HG03571 (cell line): ENCODE measurements around the gene MARK2.
A peak's percentile ranks its signal among the peaks of the same experiment; 100 is the strongest.
"Not testable (repeated sequence)": the region's sequence is repeated elsewhere in the genome, so short reads cannot be mapped to it uniquely, and the experiment has no call there.

ENCODE experiments used
- ATAC-seq: cut with Tn5 transposase; IDR thresholded peaks from one replicate; pipeline ENCODE4 v1.9.1; 2021; ENCODE audit not compliant: unreplicated experiment

MARK2 gene

DNA sequence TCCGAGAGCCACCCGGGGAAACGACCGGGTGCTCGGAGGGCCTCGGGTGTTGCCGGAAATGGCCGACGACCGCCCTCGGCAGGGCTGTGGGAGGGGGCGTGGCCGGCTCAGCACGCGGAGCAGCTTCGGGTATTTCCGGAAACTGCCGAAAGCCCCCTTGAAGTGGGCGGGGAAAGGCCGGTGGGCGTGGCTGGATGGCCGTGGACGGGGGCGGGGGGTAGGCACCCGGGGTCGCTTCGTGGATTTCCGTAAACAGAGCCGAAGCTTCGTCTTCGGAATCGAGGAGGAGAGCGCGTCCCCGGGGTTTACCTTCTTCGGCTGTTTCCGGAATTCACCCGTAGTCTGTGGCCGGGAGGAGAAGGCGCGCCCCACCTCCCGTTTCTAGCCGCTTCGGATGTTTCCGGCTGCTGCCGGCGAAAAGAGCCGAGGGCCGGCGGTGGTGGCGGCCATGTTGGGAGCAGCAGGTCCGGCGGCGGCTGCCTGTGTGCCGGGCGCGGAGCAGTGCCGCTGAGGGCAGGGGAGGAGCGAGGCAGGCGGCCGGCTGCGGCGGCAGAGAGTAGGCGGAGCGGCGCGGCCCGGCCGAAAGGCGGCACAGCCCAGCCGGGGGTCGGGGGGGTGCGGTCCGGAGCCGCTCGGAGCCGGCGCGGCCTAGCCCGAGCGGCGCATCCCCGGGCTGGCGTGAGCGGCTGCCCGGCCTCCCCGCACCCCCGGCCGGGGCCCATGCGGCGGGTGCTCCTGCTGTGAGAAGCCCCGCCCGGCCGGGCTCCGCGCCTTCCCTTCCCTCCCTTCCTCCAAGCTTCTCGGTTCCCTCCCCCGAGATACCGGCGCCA is at the start of gene MARK2:
MARK2 (plus strand) TSS at position 433 of the 830 bp plus-strand sequence; CDS start at position 830, 397 bp downstream.
- peak; percentile 81 for ATAC-seq

GRCh38 chr11:63791495-63792167 is 47.3 kb upstream of the MARK2 start:
- ATAC-seq, result no peak

GRCh38 chr11:63793161-63793560 is 45.7 kb upstream of the MARK2 start:
- ATAC-seq, result no peak

- no peak for ATAC-seq
Measured at GRCh38 chr11:63795066-63795465, 43.8 kb upstream of the MARK2 start.

GRCh38 chr11:63800921-63801320 is 38.0 kb upstream of the MARK2 start:
- no peak for ATAC-seq

DNA sequence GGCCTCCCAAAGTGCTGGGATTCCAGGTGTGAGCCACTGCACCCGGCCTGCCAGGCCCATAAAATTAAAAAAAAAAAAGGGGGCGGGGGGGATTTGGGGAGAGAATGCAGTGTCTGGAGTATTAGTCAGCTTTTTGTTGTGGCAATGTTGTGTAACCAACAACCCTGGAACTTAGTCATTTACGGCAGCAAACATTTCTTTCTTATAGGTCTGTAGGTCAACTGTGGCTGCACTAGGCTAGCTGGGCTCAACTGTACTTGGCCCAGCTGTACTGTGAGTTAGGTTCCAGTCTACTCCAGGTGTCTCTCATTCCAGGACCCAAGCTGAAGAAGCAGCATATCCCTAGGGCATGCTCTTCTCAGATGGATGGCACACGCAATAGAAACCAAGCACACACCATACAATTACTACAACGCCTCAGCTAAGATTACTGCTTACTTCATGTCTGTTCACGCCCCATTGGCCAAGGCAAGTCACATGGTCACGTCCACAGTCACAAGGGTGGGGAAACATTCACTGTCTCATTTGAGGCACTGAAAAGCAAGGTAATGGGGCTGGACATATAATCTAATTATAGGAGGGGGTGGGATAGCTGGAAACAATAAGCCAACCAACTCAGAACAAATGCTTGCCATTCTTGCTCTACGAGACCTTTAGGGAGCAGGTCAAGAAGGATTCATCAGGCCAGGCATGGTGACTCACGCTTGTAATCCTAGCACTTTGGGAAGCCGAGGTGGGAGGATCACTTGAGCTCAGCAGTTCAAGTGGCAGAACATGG is 36.1 kb upstream of the MARK2 start:
- no peak for ATAC-seq

DNA sequence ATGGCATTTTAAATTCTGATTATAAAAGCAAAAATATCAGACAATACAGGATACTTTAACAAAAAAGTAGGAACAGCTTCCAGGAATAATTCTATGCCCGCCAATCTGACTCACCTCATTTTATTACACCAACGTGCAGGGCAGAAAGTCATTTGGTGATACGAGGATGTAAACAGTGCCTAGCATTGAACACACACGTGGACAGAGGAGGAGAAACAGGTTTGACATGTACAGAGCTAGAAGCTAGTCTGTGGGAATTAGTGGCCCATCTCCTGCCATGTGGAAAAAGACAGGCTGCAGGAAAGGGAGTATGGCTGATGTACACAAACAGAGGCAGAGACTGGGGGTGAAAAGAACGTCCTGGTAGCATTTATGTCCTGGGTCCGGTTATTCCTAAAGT is 34.7 kb upstream of the MARK2 start:
- ATAC-seq, result no peak

- ATAC-seq, result no peak
Measured at GRCh38 chr11:63805844-63806415, 33.0 kb upstream of the MARK2 start.

DNA sequence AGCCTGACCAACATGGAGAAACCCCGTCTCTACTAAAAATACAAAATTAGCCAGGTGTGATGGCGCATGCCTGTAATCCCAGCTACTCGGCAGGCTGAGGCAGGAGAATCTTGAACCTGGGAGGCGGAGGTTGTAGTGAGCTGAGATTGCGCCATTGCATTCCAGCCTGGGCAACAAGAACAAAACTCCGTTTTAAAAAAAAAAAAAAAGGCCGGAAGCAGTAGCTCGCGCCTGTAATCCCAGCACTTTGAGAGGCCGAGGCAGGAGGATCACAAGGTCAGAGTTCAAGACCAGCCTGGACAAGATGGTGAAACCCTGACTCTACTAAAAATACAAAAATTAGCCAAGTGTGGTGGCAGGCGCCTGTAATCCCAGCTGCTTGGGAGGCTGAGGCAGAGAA is 28.5 kb upstream of the MARK2 start:
- ATAC-seq, result not testable (repeated sequence)

GRCh38 chr11:63811522-63811921 is 27.4 kb upstream of the MARK2 start:
- ATAC-seq, result no peak

DNA sequence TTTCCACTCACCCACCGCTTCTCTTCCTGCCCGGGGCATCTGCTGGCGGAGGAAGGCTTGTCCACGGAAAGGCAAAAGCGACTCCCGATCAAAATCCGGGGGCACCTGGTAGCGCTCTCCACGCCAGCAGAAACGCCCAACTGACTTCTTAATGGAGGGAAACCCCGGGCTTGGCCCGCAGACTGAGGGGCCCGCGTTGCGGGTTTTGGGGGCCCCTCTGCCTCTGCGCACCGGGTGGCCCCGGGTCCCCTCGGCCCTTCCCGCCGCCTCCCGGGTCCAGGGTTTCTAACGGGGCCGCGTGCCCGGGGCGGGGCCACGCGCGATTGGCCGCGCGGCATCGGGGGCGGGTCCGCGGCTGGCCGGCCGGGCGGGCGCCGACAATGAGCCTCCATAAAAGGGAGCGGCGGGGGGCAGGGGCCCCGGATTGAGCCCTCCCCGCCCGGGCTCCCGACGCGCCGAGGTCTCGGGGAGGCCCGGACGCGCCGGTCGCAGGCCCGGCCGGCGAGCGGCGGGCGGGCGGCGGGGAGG is 25.8 kb upstream of the MARK2 start, which contains the start of gene SPINDOC:
SPINDOC (plus strand) TSS at position 422 of the 528 bp plus-strand sequence. CDS start 231 bp downstream, outside the sequence.
- ATAC-seq, result peak; percentile 87

- ATAC-seq, result peak; percentile 31
Measured at GRCh38 chr11:63813563-63814382, 25.1 kb upstream of the MARK2 start.

DNA sequence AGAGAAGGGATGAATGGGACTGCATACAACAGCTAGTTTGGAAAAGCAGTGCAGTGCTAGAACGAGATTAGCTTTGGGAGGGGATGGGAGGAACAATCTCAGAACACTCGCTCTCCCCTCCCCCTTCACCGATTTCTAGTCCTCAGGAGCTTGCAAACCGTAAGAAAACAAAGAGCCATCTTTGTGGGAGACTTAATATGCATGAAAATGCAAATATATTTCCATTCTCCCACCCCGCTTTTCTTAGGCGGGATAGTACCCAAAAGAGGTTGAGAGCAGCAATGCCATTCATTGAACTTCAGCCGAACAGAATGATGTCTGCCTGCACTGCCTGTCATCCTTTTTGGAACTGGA is 24.6 kb upstream of the MARK2 start:
- no peak for ATAC-seq

DNA sequence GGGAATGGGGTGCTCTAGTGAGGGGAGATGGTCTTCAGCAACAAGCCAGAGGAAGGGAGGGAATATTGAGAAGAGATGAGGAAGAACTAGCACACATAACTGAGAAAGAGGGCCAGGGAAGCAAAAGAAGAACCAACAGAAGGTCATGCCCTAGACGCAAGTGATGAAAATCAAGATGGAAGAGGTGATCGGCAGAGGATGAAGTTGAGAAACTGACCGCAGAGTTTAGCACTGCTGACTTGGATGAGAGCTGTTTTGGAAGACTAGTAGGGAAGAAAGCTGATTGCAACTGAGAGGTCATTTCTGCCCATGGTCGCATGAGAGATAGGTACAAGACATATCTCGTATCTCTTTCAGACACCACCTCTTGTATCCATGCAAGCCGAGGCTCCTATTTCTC is 22.7 kb upstream of the MARK2 start:
- ATAC-seq, result no peak

DNA sequence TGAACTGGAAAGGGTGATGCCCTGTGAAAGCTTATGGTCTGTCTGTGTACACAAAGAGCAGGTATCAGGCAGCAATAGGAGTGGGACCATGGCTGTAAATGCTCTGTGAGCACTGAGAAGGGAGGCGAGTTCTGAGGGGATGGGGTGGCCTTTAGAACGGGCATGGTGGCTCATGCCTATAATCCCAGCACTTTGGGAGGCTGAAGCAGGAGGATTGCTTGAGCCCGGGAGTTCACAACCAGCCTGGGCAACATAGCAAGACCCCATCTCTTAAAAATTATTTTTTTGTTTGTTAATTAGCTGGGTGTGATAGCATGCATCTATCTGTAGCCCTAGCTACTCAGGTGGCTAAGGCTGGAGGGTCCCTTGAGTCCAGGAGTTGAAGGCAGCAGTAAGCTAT is 22.2 kb upstream of the MARK2 start:
- no peak for ATAC-seq

- ATAC-seq, result no peak
Measured at GRCh38 chr11:63817758-63818498, 21.0 kb upstream of the MARK2 start.

- no peak for ATAC-seq
Measured at GRCh38 chr11:63818609-63819008, 20.3 kb upstream of the MARK2 start.

- no peak for ATAC-seq
Measured at GRCh38 chr11:63821411-63821810, 17.5 kb upstream of the MARK2 start.

DNA sequence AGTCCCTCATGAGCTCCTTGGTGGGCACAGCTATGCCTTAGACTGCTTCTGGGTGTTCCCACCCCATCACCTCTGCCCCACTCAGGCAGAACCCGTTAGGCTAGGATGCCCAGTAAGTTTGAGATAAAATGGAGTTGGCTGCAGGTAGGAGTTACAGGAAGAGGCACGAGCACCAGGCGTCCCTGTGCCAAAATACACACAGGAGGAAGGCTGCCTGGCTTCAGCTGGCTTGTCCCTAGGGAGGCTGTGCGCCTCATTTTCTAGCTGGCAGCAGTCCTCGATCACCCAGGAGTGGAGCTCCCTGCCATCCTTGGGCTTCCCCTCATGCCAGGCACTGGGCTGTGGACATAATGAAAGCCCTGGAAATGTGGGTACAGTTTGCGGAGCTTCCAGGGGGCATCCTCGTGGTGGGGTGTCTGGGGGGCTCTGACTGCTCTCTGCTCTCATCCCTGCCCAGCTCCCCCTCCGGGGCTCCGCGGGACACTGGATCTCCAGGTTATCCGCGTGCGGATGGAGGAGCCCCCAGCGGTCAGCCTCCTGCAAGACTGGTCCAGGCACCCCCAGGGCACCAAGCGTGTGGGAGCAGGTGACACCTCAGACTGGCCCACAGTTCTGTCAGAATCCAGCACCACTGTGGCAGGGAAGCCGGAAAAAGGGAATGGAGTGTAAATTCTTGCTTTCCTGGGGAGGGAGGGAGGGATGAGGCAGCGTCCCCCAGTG is 12.3 kb upstream of the MARK2 start:
- ATAC-seq, result no peak
